HCT116 (cell line): ENCODE measurements around the gene SLC35C1. TPM values are rescaled to one million over a fixed set of nuclear protein-coding genes. Genes with fewer than 3 reads are reported as not detected.

ENCODE experiments used
- ATAC-seq: fragments of 200-7000 bp; cut with Tn5 transposase; 2 replicates; pipeline ENCODE4 v1.9.1; 2020; ENCODE audit warnings: mild to moderate bottlenecking, moderate library complexity
- BruUV-seq: library from RNA; stranded (reverse); fragments of 400-500 nt; replicated peaks from 2 replicates; lab custom pipeline; 2021; lab: Mats Ljungman, UMichigan
- CTCF ChIA-PET: fragments of 300-600 bp; sonication (Branson Sonifier 250); formaldehyde crosslinking; loops from one replicate; lab custom pipeline; 2021; ENCODE audit warnings: antibody characterized with exemption; lab: Charles Lee
- POLR2A ChIA-PET: fragments of 300-600, 350-600 bp; sonication (Branson Sonifier 250); formaldehyde crosslinking; loops from one replicate; lab custom pipeline; 2021; ENCODE audit warnings: antibody characterized with exemption; lab: Charles Lee
- RAD21 ChIA-PET, 2 experiments: fragments of 300-600 bp; sonication (Branson Sonifier 250); formaldehyde crosslinking; loops; one replicate each; lab custom pipeline; 2023; ENCODE audit warnings: low total read pairs in 2 of 2; ENCODE audit not compliant: uncharacterized antibody in 2 of 2, unreplicated experiment in 2 of 2, low non-redundant PET in 1 of 2; lab: Charles Lee
- DNase-seq: peaks from one replicate; pipeline ENCODE4 v3.0.0-alpha.2; 2010; ENCODE audit warnings: low read depth, low spot score
- H2AFZ ChIP-seq: fragments of 200-600 bp; shearing (Covaris generic), sonication (generic); 2 replicates; pipeline ENCODE4 v1.6.1; 2017; ENCODE audit warnings: low read depth, mixed run types, mixed read lengths, antibody characterized with exemption, low read length; ENCODE audit not compliant: poor library complexity, severe bottlenecking
- H3K27ac ChIP-seq: 2 replicates; pipeline ENCODE4 v1.5.1; 2012; ENCODE audit warnings: low read depth, low read length
- H3K27me3 ChIP-seq: fragments of 200-600 bp; sonication (generic); 2 replicates; pipeline ENCODE4 v1.6.1; 2016; ENCODE audit warnings: mixed run types, low read length, mixed read lengths; ENCODE audit not compliant: insufficient read depth
- H3K36me3 ChIP-seq, 2 experiments: fragments of 200-500 bp in 1 of 2; fragments of 200-600 bp in 1 of 2; sonication (Bioruptor generic) in 1 of 2; sonication (generic) in 1 of 2; 2 replicates each; pipeline versions ENCODE4 v1.5.1 to v1.6.1; 2014 to 2016; ENCODE audit warnings: low read length in 2 of 2, inconsistent platforms in 1 of 2, mixed read lengths in 1 of 2, mixed run types in 1 of 2; ENCODE audit not compliant: insufficient read depth in 2 of 2, control insufficient read depth in 1 of 2
- H3K4me1 ChIP-seq, 2 experiments: fragments of 200-600 bp in 1 of 2; sonication (generic) in 1 of 2; 2 replicates each; pipeline versions ENCODE4 v1.5.1 to v1.6.1; 2012 to 2017; ENCODE audit warnings: low read length in 2 of 2, inconsistent platforms in 1 of 2, mild to moderate bottlenecking in 1 of 2, mixed read lengths in 1 of 2, mixed run types in 1 of 2, moderate library complexity in 1 of 2; ENCODE audit not compliant: insufficient read depth in 2 of 2, control insufficient read depth in 1 of 2
- H3K4me2 ChIP-seq: fragments of 200-600 bp; sonication (generic); 2 replicates; pipeline ENCODE4 v1.6.1; 2017; ENCODE audit warnings: mixed run types, low read length, mixed read lengths
- H3K4me3 ChIP-seq, 2 experiments: fragments of 200-600 bp in 1 of 2; sonication (generic) in 1 of 2; replicated peaks in 1 of 2; 2 replicates each; pipeline ENCODE4 v1.5.1; 2011 to 2016; ENCODE audit warnings: low read length in 2 of 2, control low read depth in 1 of 2, low read depth in 1 of 2, mild to moderate bottlenecking in 1 of 2, mixed read lengths in 1 of 2, mixed run types in 1 of 2
- H3K79me2 ChIP-seq: fragments of 200-600 bp; sonication (generic); 2 replicates; pipeline ENCODE4 v1.6.1; 2017; ENCODE audit warnings: mild to moderate bottlenecking, mixed run types, low read length, moderate library complexity, mixed read lengths; ENCODE audit not compliant: insufficient read depth
- H3K9ac ChIP-seq: fragments of 200-600 bp; sonication (generic); 2 replicates; pipeline ENCODE4 v1.6.1; 2016; ENCODE audit warnings: low read length, mixed read lengths
- H3K9me2 ChIP-seq: fragments of 200-600 bp; sonication (generic), shearing (Covaris generic); 2 replicates; pipeline ENCODE4 v1.6.1; 2017; ENCODE audit warnings: mixed run types, mild to moderate bottlenecking, moderate library complexity; ENCODE audit not compliant: insufficient read depth
- H3K9me3 ChIP-seq, 2 experiments: fragments of 200-500 bp in 1 of 2; fragments of 200-600 bp in 1 of 2; sonication (Bioruptor generic) in 1 of 2; sonication (generic) in 1 of 2; 2 replicates each; pipeline ENCODE4 v1.6.1; 2014 to 2017; ENCODE audit warnings: low read length in 2 of 2, mixed read lengths in 2 of 2, inconsistent platforms in 1 of 2, low read depth in 1 of 2, mild to moderate bottlenecking in 1 of 2, mixed run types in 1 of 2, moderate library complexity in 1 of 2; ENCODE audit not compliant: control insufficient read depth in 1 of 2, insufficient read depth in 1 of 2
- H4K20me1 ChIP-seq: fragments of 200-600 bp; sonication (generic), shearing (Covaris generic); 2 replicates; pipeline ENCODE4 v1.6.1; 2017; ENCODE audit warnings: mixed run types, mild to moderate bottlenecking, moderate library complexity; ENCODE audit not compliant: insufficient read depth
- CBX3 ChIP-seq: IDR thresholded peaks from 2 replicates; pipeline ENCODE4 v1.6.1; 2012; ENCODE audit warnings: low read depth
- CEBPB ChIP-seq: IDR thresholded peaks from 2 replicates; pipeline ENCODE4 v1.6.1; 2012; ENCODE audit warnings: low read depth
- EGR1 ChIP-seq: IDR thresholded peaks from 2 replicates; pipeline ENCODE4 v1.6.1; 2012; ENCODE audit warnings: low read depth
- ELF1 ChIP-seq: IDR thresholded peaks from 2 replicates; pipeline ENCODE4 v1.6.1; 2012; ENCODE audit warnings: low read depth, borderline replicate concordance
- EZH2 ChIP-seq: fragments of 200-600 bp; sonication (generic); IDR thresholded peaks from 2 replicates; pipeline ENCODE4 v1.6.1; 2017; ENCODE audit warnings: antibody characterized with exemption, mixed run types
- JUND ChIP-seq: IDR thresholded peaks from 2 replicates; pipeline ENCODE4 v1.6.1; 2012
- POLR2AphosphoS5 ChIP-seq: IDR thresholded peaks from 2 replicates; pipeline ENCODE4 v1.6.1; 2011; ENCODE audit warnings: mild to moderate bottlenecking, low read depth, low read length, moderate library complexity
- RAD21 ChIP-seq: IDR thresholded peaks from 2 replicates; pipeline ENCODE4 v1.6.1; 2012; ENCODE audit warnings: low read depth, mild to moderate bottlenecking
- SIN3A ChIP-seq: IDR thresholded peaks from 2 replicates; pipeline ENCODE4 v1.6.1; 2012; ENCODE audit warnings: low read depth
- SP1 ChIP-seq: IDR thresholded peaks from 2 replicates; pipeline ENCODE4 v1.6.1; 2012; ENCODE audit warnings: low read depth
- SRF ChIP-seq: IDR thresholded peaks from 2 replicates; pipeline ENCODE4 v1.6.1; 2012; ENCODE audit warnings: low read depth
- YY1 ChIP-seq: IDR thresholded peaks from 2 replicates; pipeline ENCODE4 v1.6.1; 2011; ENCODE audit warnings: low read length, low read depth, moderate library complexity, mild to moderate bottlenecking; ENCODE audit not compliant: insufficient replicate concordance; ENCODE audit errors: extremely low read depth
- ZFX ChIP-seq: fragments of 450-650 bp; IDR thresholded peaks from 2 replicates; pipeline ENCODE4 v1.6.1; 2017
- ZNF274 ChIP-seq: fragments of 200-500 bp; sonication (Bioruptor generic); IDR thresholded peaks from 2 replicates; pipeline ENCODE4 v1.6.1; 2014; ENCODE audit warnings: mild to moderate bottlenecking, low read depth, low read length, inconsistent platforms
- intact Hi-C: fragments of 100-400 bp; cut with micrococcal nuclease; formaldehyde crosslinking; loops from 2 replicates; pipeline ENCODE4 v1.10.0; 2022
- total RNA-seq: library from RNA; stranded (reverse); gene quantifications from one replicate; pipeline ENCODE4 v1.2.1, GENCODE V29; 2021; ENCODE audit not compliant: unreplicated experiment
- TF ChIP-seq, protein P1 (sequence below): IDR thresholded peaks from 2 replicates; pipeline ENCODE4 v1.6.1; 2012
- TF ChIP-seq, protein P2 (sequence below): IDR thresholded peaks from 2 replicates; pipeline ENCODE4 v1.6.1; 2012; ENCODE audit warnings: low read depth
- TF ChIP-seq, protein P3 (sequence below), 3 experiments: fragments of 200-600 bp in 1 of 3; sonication (generic) in 1 of 3; IDR thresholded peaks in 2 of 3; conservative IDR thresholded peaks in 1 of 3; 2 replicates each; pipeline ENCODE4 v1.5.1; 2012 to 2017; ENCODE audit warnings: low read depth in 2 of 3, low read length in 2 of 3, antibody characterized with exemption in 1 of 3, borderline replicate concordance in 1 of 3, control low read depth in 1 of 3, mild to moderate bottlenecking in 1 of 3, mixed read lengths in 1 of 3, mixed run types in 1 of 3, moderate library complexity in 1 of 3; ENCODE audit not compliant: insufficient read depth in 1 of 3
- TF ChIP-seq, protein P4 (sequence below): IDR thresholded peaks from 2 replicates; pipeline ENCODE4 v1.6.1; 2012

SLC35C1 gene
- total RNA-seq, 1 experiment from 2014 or later: 18.2 TPM

DNA sequence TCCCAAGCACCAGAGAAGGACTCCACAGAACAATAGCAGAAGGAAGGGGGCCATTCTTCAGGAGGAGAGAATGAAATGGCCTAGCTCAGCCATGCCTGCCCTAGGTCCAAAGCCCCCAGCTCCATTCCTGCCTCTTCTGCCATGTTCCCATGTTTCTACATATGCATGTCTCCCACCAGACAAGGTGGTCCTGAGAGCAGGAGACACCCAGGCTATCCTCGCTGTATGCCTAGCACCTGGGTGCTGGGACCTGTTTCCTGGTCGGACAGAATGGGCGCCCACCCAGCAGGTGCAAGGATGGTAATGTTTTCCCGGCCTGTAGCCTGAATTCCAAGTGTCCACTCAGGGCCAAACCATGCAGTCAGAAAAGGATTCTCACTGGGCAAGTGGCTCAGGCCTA is 30.2 kb upstream of the SLC35C1 start:
- peaks cover 0 to 7% of the 10 kb centered on the region in 2 experiments; a peak in 1 of 4 replicates for H3K4me1 ChIP-seq
- no peak overlapping the region for H3K9ac ChIP-seq
- no peak overlapping the region for H2AFZ ChIP-seq
- ChIA-PET RAD21 (no interaction called here), CTCF (no interaction called here), POLR2A (no interaction called here)
- H3K4me2 ChIP-seq: no peak overlapping the region
- intact Hi-C loops: no loop called here
- no peak overlapping the region for H3K27ac ChIP-seq
- TF ChIP-seq RAD21: no peak
- no peak for TF ChIP-seq JUND
- no peak for TF ChIP-seq POLR2AphosphoS5
- TF ChIP-seq, protein P1, sequence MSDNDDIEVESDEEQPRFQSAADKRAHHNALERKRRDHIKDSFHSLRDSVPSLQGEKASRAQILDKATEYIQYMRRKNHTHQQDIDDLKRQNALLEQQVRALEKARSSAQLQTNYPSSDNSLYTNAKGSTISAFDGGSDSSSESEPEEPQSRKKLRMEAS: no peak
- TF ChIP-seq ELF1: no peak
- TF ChIP-seq, protein P2, sequence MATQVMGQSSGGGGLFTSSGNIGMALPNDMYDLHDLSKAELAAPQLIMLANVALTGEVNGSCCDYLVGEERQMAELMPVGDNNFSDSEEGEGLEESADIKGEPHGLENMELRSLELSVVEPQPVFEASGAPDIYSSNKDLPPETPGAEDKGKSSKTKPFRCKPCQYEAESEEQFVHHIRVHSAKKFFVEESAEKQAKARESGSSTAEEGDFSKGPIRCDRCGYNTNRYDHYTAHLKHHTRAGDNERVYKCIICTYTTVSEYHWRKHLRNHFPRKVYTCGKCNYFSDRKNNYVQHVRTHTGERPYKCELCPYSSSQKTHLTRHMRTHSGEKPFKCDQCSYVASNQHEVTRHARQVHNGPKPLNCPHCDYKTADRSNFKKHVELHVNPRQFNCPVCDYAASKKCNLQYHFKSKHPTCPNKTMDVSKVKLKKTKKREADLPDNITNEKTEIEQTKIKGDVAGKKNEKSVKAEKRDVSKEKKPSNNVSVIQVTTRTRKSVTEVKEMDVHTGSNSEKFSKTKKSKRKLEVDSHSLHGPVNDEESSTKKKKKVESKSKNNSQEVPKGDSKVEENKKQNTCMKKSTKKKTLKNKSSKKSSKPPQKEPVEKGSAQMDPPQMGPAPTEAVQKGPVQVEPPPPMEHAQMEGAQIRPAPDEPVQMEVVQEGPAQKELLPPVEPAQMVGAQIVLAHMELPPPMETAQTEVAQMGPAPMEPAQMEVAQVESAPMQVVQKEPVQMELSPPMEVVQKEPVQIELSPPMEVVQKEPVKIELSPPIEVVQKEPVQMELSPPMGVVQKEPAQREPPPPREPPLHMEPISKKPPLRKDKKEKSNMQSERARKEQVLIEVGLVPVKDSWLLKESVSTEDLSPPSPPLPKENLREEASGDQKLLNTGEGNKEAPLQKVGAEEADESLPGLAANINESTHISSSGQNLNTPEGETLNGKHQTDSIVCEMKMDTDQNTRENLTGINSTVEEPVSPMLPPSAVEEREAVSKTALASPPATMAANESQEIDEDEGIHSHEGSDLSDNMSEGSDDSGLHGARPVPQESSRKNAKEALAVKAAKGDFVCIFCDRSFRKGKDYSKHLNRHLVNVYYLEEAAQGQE: no peak
- TF ChIP-seq YY1: no peak
- TF ChIP-seq, protein P3, sequence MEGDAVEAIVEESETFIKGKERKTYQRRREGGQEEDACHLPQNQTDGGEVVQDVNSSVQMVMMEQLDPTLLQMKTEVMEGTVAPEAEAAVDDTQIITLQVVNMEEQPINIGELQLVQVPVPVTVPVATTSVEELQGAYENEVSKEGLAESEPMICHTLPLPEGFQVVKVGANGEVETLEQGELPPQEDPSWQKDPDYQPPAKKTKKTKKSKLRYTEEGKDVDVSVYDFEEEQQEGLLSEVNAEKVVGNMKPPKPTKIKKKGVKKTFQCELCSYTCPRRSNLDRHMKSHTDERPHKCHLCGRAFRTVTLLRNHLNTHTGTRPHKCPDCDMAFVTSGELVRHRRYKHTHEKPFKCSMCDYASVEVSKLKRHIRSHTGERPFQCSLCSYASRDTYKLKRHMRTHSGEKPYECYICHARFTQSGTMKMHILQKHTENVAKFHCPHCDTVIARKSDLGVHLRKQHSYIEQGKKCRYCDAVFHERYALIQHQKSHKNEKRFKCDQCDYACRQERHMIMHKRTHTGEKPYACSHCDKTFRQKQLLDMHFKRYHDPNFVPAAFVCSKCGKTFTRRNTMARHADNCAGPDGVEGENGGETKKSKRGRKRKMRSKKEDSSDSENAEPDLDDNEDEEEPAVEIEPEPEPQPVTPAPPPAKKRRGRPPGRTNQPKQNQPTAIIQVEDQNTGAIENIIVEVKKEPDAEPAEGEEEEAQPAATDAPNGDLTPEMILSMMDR (IDR thresholded peaks at IDR 0.05 in 2 of 3, conservative IDR thresholded peaks at IDR 0.05 in 1 of 3; ENCODE audit: borderline replicate concordance in 1 of 3, insufficient read depth in 1 of 3, low read depth in 2 of 3, low read length in 2 of 3): no peak
- no peak for TF ChIP-seq SRF
- TF ChIP-seq ZFX: no peak
- no peak for TF ChIP-seq CBX3
- TF ChIP-seq EZH2: no peak
- TF ChIP-seq SIN3A: no peak
- no peak for TF ChIP-seq EGR1
- TF ChIP-seq SP1: no peak
- TF ChIP-seq, protein P4, sequence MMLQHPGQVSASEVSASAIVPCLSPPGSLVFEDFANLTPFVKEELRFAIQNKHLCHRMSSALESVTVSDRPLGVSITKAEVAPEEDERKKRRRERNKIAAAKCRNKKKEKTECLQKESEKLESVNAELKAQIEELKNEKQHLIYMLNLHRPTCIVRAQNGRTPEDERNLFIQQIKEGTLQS: no peak
- TF ChIP-seq CEBPB: no peak
- TF ChIP-seq ZNF274: no peak
- no peaks in the 10 kb centered on the region for H3K36me3 ChIP-seq
- no peaks in the 10 kb centered on the region for H3K79me2 ChIP-seq
- H3K9me3 ChIP-seq: no peaks in the 10 kb centered on the region
- H3K27me3 ChIP-seq: no peaks in the 10 kb centered on the region
- H4K20me1 ChIP-seq: no peaks in the 10 kb centered on the region
- BruUV-seq: no TSS peak
- no peak overlapping the region for H3K4me3 ChIP-seq
- no peak for ATAC-seq
- DNase-seq: no peak
- H3K9me2 ChIP-seq: no peaks in the 10 kb centered on the region
